IPS-NIHi11 (cell line): ENCODE data around the gene BCR.

ENCODE experiments used
- DNase-seq: peaks from one replicate; pipeline ENCODE4 v3.0.0; 2012; ENCODE audit warnings: mixed read lengths, low spot score

Gene BCR

GRCh38 chr22:23199159-23199558 lies 18.9 kb downstream of the BCR start:
- DNase-seq, result no peak

DNA sequence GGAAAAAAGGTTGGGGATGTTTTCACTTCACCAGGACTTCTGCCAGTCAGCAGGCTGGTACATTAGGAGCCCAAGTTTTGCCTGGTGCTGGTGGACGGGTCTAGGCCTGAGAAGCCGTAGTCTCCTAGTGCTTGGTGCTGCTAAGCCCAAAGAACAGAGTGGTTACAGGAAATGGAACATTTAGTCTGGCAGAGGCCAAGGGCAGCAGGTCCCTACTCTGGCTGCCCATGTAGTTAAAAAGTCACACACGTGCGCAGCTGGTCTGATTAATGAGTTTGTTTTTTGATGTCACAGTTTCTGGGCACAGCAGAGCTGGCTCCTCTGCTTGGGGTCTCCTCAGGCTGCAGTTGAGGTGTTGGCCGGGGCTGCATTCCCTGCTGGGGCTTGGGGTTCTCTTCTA lies 20.6 kb downstream of the BCR start:
- no peak for DNase-seq

DNA sequence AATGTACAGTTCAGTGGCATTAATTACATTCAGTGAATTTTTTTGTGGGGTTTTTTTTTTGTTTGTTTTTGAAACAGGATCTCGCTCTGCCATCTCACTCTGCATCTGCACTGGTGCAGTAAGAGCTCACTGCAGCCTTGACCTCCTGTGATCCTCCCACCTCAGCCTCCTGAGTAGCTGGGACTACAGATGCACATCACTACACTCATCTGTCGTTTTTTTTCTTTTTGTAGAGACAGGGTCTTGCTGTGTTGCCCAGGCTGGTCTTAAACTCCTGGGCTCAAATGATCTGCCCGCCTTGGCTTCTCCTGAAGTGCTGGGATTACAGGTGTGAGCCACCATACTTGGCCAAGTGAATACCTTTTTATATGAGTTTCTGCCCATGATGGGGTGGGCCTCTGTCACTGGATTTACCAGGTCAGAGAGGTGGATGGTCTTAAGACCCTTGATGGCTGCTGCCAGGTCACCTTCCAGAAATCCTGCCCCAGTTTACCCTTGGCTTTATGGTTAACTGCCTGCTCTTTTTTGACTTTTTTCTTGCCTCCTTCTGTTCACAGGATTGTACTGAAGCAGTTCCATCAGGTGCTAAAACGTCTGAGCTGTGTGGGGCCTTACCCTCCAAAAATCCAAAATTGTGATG lies 22.6 kb downstream of the BCR start:
- no peak for DNase-seq

DNA sequence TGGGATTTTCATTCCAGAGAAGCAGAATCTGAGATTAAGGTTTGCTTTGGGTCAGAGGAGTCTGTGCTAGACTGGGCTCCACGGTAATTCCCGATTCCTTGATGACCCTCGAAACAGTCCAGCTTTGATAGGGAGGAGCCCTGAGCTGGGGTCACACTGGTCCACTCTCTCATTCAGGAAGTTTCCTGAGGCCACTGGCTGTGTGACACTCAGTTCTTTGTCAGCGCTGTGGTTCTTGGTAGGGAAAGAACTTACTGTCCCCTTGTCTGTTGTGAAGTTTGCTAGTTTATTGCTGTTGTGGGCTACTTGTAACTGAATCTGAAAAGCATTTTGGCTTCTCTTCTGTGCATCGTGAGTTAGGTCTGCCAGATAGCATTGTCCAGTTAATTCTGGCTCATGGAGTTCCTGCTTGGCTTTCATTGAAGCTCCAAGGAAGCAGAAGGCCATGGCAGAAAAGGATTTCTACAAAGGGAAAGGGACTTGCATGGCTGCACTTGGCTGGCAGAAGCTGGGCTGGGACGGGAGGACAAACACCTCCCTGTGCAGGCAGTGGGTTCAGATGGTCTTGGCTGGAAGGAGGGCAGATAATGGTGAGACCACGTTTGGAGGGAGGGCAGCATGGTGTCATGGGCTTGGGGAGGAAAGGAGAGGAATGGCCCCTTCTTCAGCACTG lies 23.3 kb downstream of the BCR start:
- no peak for DNase-seq

- no peak for DNase-seq
These were observed 23.8 kb downstream of the BCR start for GRCh38 chr22:23204125-23204488.

- DNase-seq, result peak; percentile 55
These were observed 24.3 kb downstream of the BCR start for GRCh38 chr22:23204541-23205157.

DNA sequence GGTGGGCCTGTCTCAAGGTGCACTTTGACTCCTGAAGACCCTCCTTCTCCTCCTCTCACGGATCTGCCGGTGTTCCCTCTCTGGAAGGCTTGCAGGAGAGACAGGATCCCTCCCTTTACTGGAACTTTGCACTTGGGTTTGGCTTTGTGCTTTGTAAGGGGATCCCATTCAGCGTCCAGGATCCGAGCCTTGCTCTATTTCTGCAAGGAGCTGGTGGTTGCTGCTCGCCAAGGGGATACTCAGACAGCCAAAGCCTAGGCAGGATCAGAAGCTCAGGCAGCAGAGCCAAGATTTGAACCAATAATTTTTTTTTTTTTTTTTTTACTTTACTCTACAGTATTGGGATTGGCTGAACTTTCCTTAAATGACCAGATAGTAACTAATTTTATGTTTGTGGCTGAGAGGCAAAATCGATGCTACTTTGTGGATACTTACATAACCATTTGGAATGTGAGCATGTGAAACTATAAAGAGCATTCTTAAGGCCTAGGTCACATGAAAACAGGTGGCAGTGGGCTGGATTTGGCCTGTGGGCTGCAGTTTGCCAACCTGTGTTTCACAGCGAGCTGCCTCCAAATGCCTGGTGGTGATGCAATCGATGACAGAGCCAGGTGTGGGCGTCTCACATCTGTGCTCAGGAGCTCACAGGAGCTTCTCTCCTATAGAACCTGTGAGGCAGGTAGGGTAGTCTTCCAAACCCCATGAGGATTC lies 25.2 kb downstream of the BCR start:
- DNase-seq, result no peak

- no peak for DNase-seq
These were observed 26.6 kb downstream of the BCR start for GRCh38 chr22:23206915-23207314.

DNA sequence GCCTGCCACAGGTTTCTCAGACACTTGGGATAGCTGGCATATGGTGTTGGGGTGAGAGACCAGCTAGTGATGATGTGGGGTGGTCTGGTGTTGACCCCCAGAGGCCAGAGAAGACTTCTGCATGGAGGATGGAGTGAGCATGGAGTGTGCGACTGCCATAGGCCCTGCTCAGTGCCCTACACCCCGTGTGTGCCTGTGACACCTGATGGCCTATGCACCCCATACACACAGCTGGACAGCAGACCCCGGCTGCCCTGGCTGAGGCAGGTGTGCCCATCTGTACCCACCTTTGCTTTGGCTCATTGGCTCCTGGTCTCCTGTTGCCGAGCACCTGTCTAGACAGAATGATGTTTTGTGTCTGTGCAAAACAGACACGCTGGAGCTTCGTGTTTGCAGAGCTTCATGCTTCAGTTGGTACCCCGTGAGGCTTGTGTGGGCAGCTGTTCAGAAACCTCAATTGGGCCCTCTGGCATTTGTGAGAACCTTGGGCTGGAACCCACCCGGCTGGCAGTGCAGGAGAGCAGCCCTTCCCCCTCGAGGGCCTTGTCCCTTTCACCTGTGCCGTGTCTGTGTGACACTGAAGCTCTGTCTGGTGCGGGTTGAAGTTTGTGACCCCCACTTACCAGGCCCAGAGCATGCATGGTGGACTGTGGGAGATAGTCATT lies 27.6 kb downstream of the BCR start:
- DNase-seq, result no peak

DNA sequence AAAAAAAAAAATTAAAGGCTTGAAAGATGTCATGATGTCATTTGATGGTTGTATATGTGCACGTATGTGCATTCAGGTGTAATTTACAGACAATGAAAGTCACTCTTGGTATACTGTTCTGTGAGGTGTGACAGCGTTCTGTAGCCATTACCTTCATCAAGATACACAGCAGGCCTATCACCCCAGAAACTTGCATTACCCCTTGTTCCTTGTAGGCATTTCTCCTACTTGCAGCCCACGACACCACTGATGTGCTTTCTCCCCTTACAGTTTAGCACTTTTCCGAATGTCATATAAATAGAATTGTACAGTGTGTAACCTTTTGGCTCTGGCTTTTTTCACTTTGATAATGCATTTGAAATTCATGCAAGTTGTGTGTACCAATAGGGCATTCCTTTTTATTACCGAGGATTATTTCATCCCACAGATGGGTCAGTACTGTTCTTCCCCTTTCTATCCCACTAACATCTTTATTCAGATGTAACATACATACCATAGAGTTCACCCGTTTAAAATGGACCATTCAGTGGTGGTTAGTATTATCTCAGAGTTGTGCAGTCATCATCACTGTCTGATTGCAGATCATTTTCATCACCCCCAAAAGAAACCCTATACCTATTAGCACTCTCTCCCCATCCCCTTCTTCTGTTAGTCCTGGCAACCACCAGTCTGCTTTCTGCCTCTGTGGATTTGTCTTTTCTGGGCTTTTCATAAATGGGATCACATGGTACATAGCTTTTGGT lies 30.3 kb downstream of the BCR start:
- DNase-seq, result no peak

GRCh38 chr22:23211622-23212021 lies 31.3 kb downstream of the BCR start:
- no peak for DNase-seq

DNA sequence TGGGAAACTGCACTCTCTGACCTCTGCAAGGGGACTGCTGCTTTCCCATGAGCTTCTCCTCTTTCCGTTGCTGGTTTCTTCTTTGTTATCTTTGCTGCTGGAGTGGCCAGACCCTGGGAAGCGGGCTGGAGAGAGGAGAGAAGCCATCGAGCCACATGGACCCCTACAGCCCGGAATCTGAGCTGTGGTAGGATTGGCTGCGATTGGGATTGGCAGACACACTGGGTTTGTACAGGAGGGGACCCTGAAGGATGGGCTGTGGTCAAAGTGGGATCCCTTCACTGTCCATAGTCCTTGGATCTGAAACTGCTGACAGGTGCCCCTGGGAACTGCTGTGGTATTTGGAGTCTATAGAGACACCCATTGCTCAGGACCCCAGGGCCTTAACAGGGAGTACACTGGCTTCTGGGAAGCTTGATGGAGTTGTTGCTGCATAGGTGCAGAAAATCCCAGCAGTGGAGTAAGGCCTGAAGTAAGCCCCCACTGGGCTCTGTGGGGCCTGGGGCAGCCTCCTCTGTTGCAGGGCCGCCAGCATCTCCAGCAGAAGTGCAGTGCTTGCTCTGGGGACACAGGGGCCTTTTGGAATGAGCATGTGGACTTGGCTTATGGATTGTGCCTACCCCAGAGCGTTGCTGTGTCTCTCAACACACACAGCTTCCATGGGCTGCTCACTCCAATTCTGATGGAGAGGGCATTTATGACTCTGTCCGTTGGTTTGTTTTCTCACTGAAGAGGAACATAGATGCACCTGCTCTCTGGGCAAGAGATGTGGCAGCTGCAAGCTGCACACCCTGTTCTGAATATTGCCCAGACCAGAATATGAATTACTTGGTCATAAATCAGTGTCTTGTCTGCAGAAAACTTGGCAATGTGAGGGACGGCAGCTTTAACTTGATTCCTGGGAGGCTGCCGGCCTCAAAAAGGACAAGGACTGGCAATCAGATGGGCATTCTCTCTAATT lies 32.0 kb downstream of the BCR start:
- DNase-seq, result no peak

DNA sequence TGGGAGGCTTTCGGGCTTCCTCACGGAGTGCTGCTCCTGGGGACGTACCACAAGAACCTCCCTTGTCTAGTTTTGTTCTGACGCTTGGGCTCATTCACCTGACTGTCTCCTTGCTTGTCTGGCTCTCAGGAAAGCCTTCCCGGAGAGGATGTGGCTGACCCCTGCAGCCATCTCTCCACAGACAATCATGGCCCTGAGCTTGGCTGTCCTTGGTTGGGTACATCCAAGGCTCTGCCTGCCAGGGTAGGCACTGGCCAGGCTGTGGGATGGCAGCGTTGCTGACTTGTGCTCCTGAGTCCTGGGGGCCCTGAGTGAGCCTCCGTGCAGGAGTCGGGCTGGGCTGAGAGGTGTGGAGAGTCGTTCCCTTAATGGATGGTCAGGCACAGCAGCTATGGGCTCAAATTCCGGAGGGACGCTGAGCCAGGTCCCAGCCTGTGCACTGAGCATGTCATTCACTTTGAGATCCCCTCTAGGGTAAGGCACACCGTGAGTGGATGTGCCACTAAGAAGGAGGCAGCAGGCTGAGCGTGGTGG lies 32.8 kb downstream of the BCR start:
- DNase-seq, result no peak

DNA sequence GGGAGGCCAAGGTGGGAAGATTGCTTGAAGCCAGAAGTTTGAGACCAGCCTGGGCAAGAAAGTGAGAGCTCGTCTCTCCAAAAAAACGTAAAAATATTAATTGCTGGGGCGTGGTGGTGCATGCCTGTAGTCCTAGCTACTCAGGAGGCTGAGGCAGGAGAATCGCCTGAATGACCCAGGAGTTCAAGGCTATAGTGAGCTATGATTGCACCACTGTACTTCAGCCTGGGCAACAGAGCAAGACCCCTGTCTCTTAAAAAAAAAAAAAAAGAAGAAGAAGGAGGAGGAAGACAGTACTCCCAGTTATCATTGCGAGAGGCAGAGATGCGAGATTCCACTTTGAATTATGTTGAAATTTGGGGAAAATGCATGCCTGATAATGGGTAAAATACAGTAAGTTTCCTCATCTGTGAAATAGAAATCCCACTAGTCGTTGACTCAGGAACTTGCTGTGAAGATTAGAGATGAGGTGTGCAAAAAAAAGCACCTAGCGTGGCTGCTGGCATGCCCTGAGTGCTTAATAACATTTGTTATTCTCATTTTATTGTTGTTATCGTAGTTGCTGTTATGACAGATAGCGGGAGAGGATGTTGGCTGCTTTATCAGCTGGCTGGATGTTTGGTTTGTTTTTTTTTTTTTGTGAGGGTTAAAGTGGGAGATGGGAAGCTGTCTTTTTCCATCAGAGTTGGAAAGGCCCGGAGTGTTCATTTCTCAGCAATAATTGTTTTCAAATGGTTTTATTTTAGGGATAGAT lies 33.4 kb downstream of the BCR start:
- DNase-seq, result no peak

- DNase-seq, result no peak
These were observed 34.1 kb downstream of the BCR start for GRCh38 chr22:23214398-23214797.

DNA sequence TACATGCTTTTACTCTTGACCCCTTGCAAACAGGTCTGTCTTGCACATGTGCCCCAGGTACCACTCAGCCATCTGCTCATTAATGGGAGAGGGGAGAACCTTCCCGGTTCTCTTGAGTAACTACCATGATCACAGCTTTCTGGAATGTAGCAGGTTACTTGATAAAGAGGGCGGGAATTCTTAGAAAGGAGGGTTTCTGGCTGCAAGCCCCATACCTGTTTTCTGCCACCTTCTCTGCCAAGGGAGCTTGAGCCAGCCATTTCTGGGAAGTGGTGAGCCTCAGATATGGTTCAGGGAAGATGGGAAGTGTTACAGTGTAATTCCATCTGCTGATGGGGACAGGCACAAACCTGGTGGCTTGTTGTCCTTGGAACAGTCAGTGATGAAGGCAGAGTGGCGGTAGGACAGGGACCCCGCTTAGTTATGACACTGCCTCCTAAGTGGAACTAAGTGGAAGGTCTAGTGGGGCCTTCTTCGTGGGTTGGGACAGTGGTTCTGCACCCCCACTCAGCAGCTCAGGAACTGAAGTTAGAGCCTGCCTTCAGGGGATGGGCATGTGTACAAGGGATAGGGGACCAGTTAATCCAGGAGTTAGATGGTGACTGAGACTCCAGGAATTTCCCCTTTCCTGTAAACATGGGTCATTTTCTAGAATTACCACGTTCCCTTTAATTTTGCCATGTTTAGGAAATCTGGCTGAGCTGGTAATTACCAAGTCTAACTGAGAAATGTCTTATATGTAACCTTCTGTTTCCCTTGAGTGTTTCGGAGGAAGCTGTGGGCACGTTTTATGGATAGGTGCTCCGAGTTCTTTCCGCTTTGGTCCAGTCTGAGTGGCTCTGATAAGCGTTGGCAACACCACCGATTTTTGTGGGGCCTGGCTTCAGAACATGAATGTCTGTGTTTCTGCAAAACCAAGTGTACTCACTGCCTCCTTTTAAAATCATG lies 35.3 kb downstream of the BCR start:
- no peak for DNase-seq

- no peak for DNase-seq
These were observed 36.3 kb downstream of the BCR start for GRCh38 chr22:23216461-23217170.
